Endothelial cell of umbilical vein (primary cell): Measurements from ENCODE around the gene FOXB1. TPM values are rescaled to one million over a fixed set of nuclear protein-coding genes. Genes with fewer than 3 reads are reported as not detected.

Source experiments
- BruUV-seq: library from RNA; stranded (reverse); fragments of 400-500 nt; replicated peaks from 2 replicates; lab custom pipeline; 2021; lab: Mats Ljungman, UMichigan
- CTCF ChIA-PET: fragments of 300-600, 350-600 bp; sonication (Branson Sonifier 250); formaldehyde crosslinking; loops from one replicate; lab custom pipeline; 2021; ENCODE audit warnings: antibody characterized with exemption, inconsistent platforms; lab: Charles Lee
- POLR2A ChIA-PET: fragments of 300-600, 350-600 bp; sonication (Branson Sonifier 250); formaldehyde crosslinking; loops from one replicate; lab custom pipeline; 2021; ENCODE audit warnings: antibody characterized with exemption, inconsistent platforms; lab: Charles Lee
- DNase-seq: peaks from one replicate; pipeline ENCODE4 v3.0.0-alpha.2; 2011; ENCODE audit warnings: low read depth, low spot score
- FAIRE-seq: peaks from 2 replicates; lab custom pipeline; 2011; peaks lifted over from hg19 to GRCh38; lab: Jason Lieb, UNC
- H2AFZ ChIP-seq: 2 replicates; pipeline ENCODE4 v1.6.0; 2012; ENCODE audit warnings: low read depth, low read length, control low read depth, inconsistent platforms
- H3K27ac ChIP-seq: 2 replicates; pipeline ENCODE4 v1.5.1; 2011; ENCODE audit warnings: low read depth, mild to moderate bottlenecking, control low read depth, low read length, moderate library complexity; ENCODE audit not compliant: insufficient read depth
- H3K27me3 ChIP-seq, 2 experiments: 2 replicates each; pipeline versions ENCODE4 v1.6.0 to v1.6.1; 2011; ENCODE audit warnings: low read length in 2 of 2, mixed read lengths in 1 of 2; ENCODE audit not compliant: control insufficient read depth in 2 of 2, insufficient read depth in 2 of 2
- H3K36me3 ChIP-seq, 2 experiments: 2 replicates in 1 of 2; 3 replicates in 1 of 2; pipeline ENCODE4 v1.5.1; 2011; ENCODE audit warnings: low read length in 2 of 2, mild to moderate bottlenecking in 1 of 2, moderate library complexity in 1 of 2; ENCODE audit not compliant: control insufficient read depth in 2 of 2, insufficient read depth in 2 of 2; ENCODE audit errors: extremely low read depth in 1 of 2
- H3K4me1 ChIP-seq: 3 replicates; pipeline ENCODE4 v1.5.1; 2011; ENCODE audit warnings: mild to moderate bottlenecking, low read length; ENCODE audit not compliant: control insufficient read depth, insufficient read depth; ENCODE audit errors: extremely low read depth
- H3K4me2 ChIP-seq: 2 replicates; pipeline ENCODE4 v1.6.1; 2011; ENCODE audit warnings: low read length, control low read depth, mixed read lengths; ENCODE audit not compliant: insufficient read depth
- H3K4me3 ChIP-seq, 3 experiments: fragments of 200-600 bp in 1 of 3; sonication (generic), shearing (Covaris generic) in 1 of 3; replicated peaks in 1 of 3; 2 replicates each; pipeline ENCODE4 v1.5.1; 2011 to 2016; ENCODE audit warnings: control low read depth in 3 of 3, low read length in 3 of 3, mild to moderate bottlenecking in 2 of 3, inconsistent platforms in 1 of 3, low read depth in 1 of 3, moderate library complexity in 1 of 3; ENCODE audit not compliant: insufficient read depth in 1 of 3
- H3K79me2 ChIP-seq: 2 replicates; pipeline ENCODE4 v1.6.0; 2012; ENCODE audit warnings: low read length, inconsistent platforms; ENCODE audit not compliant: control insufficient read depth, insufficient read depth
- H3K9ac ChIP-seq: replicated peaks from 2 replicates; pipeline ENCODE3; 2011; ENCODE audit warnings: low read length, control low read depth; ENCODE audit not compliant: insufficient read depth; ENCODE audit errors: extremely low read depth
- H3K9me1 ChIP-seq: replicated peaks from 3 replicates; pipeline ENCODE4 v1.6.0; 2011; ENCODE audit warnings: mild to moderate bottlenecking, low read length; ENCODE audit not compliant: control insufficient read depth, insufficient read depth; ENCODE audit errors: extremely low read depth
- H3K9me3 ChIP-seq: replicated peaks from 2 replicates; pipeline ENCODE4 v1.5.1; 2012; ENCODE audit warnings: low read length, inconsistent platforms; ENCODE audit not compliant: control insufficient read depth, insufficient read depth
- H4K20me1 ChIP-seq: replicated peaks from 2 replicates; pipeline ENCODE3; 2011; ENCODE audit warnings: mild to moderate bottlenecking, low read length; ENCODE audit not compliant: control insufficient read depth, insufficient read depth; ENCODE audit errors: extremely low read depth
- EZH2 ChIP-seq: IDR thresholded peaks from 2 replicates; pipeline ENCODE4 v1.6.1; 2012; ENCODE audit warnings: borderline replicate concordance, low read depth, mild to moderate bottlenecking, moderate library complexity, low read length, inconsistent platforms; ENCODE audit not compliant: severe bottlenecking
- FOS ChIP-seq: IDR thresholded peaks from 2 replicates; pipeline ENCODE4 v1.6.1; 2011; ENCODE audit warnings: mild to moderate bottlenecking, low read length, moderate library complexity, borderline replicate concordance; ENCODE audit not compliant: insufficient read depth
- GATA2 ChIP-seq: IDR thresholded peaks from 2 replicates; pipeline ENCODE4 v1.7.0; 2011; ENCODE audit warnings: low read depth, mild to moderate bottlenecking, moderate library complexity, mixed read lengths, low read length; ENCODE audit not compliant: insufficient read length, insufficient read depth
- JUN ChIP-seq: IDR thresholded peaks from 2 replicates; pipeline ENCODE4 v1.6.1; 2011; ENCODE audit warnings: borderline replicate concordance, low read depth; ENCODE audit not compliant: insufficient read length, insufficient read depth
- MYC ChIP-seq: IDR thresholded peaks from one replicate; pipeline ENCODE4 v1.6.1; 2011; ENCODE audit warnings: mild to moderate bottlenecking, low read depth, low read length
- POLR2A ChIP-seq: IDR thresholded peaks from 2 replicates; pipeline ENCODE4 v1.6.1; 2012; ENCODE audit warnings: low read depth, mild to moderate bottlenecking, control low read depth, low read length
- POLR2AphosphoS5 ChIP-seq: IDR thresholded peaks from 2 replicates; pipeline ENCODE4 v1.6.1; 2012; ENCODE audit warnings: low read depth, mild to moderate bottlenecking, control low read depth, low read length, moderate library complexity; ENCODE audit not compliant: insufficient read depth
- dilution Hi-C: fragments of 300-500 bp; cut with MboI; formaldehyde crosslinking; loops from one replicate; pipeline ENCODE4 v1.15.0; 2019; ENCODE audit warnings: low sequenced_read_pairs; ENCODE audit not compliant: extremely low pct_ligation_motif_present
- intact Hi-C: fragments of 100-400 bp; cut with micrococcal nuclease; formaldehyde crosslinking; loops from one replicate; pipeline ENCODE4 v1.10.0; 2022
- polyA plus RNA-seq, 4 experiments: library from polyadenylated mRNA; depleted of rRNA in 3 of 4; stranded (reverse) in 3 of 4; unstranded in 1 of 4; fragments of >200 nt; gene quantifications; 2 replicates each; pipeline versions ENCODE4 v1.2.1 to v1.2.3, GENCODE V29; 2011 to 2012; ENCODE audit warnings: missing spikeins in 1 of 4
- total RNA-seq: library from RNA; stranded (reverse); gene quantifications from 2 replicates; pipeline ENCODE4 v1.2.3, GENCODE V29; 2021
- TF ChIP-seq, protein P1 (sequence below), 2 donors: IDR thresholded peaks; 1 replicate in 1 of 2; 2 replicates in 1 of 2; pipeline ENCODE4 v1.5.1; 2011; ENCODE audit warnings: low read length in 2 of 2, mild to moderate bottlenecking in 2 of 2, moderate library complexity in 2 of 2, control low read depth in 1 of 2, inconsistent platforms in 1 of 2, low read depth in 1 of 2; ENCODE audit not compliant: insufficient read depth in 1 of 2; ENCODE audit errors: extremely low read depth in 1 of 2
- TF ChIP-seq, protein P2 (sequence below): IDR thresholded peaks from 2 replicates; pipeline ENCODE4 v1.6.1; 2011; ENCODE audit not compliant: insufficient read depth, insufficient read length

FOXB1 gene
- total and polyA plus RNA-seq, 2 donors (not counting 3 experiments of a cell fraction or from before 2014, with no cell fraction given): not detected

- H3K9me1 ChIP-seq: no peaks in the 10 kb centered on the region
- H3K9me3 ChIP-seq: no peaks in the 10 kb centered on the region
- POLR2A ChIA-PET: no interaction called here
- TF ChIP-seq JUN: no peak
- no peak for TF ChIP-seq MYC
- TF ChIP-seq POLR2AphosphoS5: no peak
- no peak overlapping the region for H3K9ac ChIP-seq
- DNase-seq (no peak), FAIRE-seq (no peak)
- H3K4me2 ChIP-seq: no peak overlapping the region
- BruUV-seq: no TSS peak
- H4K20me1 ChIP-seq: no peaks in the 10 kb centered on the region
- H3K27ac ChIP-seq: no peak overlapping the region
- CTCF ChIA-PET: no interaction called here
- no peak overlapping the region for H2AFZ ChIP-seq
- dilution Hi-C loops: no loop called here
- H3K79me2 ChIP-seq: no peaks in the 10 kb centered on the region
- H3K4me3 ChIP-seq: no peak overlapping the region
- intact Hi-C loops: no loop called here
- no peaks in the 10 kb centered on the region for H3K36me3 ChIP-seq
- no peaks in the 10 kb centered on the region for H3K4me1 ChIP-seq
- H3K27me3 ChIP-seq: peaks cover 6 to 15% of the 10 kb centered on the region in 2 experiments
Measured at GRCh38 chr15:60021589-60022378, 17.7 kb downstream of the FOXB1 start.

DNA sequence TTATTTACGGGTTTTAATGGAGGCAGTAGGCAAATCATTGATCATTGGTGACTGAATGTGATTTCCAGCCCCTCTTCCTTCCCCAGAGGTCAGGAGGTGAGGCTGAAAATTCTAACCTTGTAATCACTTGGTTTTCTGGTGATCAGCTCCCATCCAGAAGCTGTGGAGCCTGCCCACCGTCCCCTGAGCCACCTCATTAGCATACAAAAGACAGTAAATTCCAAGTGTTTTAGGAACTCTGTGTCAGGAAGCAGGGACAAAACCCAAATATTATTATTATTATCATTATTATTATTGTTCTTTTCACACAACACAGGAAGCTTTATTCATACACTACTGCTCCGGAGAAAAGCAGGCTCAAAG is 18.2 kb downstream of the FOXB1 start:
- intact Hi-C loops (no loop called here), dilution Hi-C loops (no loop called here)
- no TSS peak for BruUV-seq
- H2AFZ ChIP-seq: no peak overlapping the region
- H3K27me3 ChIP-seq: peaks cover 6 to 15% of the 10 kb centered on the region in 2 experiments
- ChIA-PET CTCF (no interaction called here), POLR2A (no interaction called here)
- FAIRE-seq: no peak
- H3K36me3 ChIP-seq: no peaks in the 10 kb centered on the region
- no peaks in the 10 kb centered on the region for H3K79me2 ChIP-seq
- TF ChIP-seq, protein P1, sequence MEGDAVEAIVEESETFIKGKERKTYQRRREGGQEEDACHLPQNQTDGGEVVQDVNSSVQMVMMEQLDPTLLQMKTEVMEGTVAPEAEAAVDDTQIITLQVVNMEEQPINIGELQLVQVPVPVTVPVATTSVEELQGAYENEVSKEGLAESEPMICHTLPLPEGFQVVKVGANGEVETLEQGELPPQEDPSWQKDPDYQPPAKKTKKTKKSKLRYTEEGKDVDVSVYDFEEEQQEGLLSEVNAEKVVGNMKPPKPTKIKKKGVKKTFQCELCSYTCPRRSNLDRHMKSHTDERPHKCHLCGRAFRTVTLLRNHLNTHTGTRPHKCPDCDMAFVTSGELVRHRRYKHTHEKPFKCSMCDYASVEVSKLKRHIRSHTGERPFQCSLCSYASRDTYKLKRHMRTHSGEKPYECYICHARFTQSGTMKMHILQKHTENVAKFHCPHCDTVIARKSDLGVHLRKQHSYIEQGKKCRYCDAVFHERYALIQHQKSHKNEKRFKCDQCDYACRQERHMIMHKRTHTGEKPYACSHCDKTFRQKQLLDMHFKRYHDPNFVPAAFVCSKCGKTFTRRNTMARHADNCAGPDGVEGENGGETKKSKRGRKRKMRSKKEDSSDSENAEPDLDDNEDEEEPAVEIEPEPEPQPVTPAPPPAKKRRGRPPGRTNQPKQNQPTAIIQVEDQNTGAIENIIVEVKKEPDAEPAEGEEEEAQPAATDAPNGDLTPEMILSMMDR (IDR thresholded peaks at IDR 0.05; ENCODE audit: extremely low read depth in 1 of 2, insufficient read depth in 1 of 2, low read depth in 1 of 2, low read length in 2 of 2): no peak
- no peak for TF ChIP-seq GATA2
- TF ChIP-seq POLR2A: no peak
- TF ChIP-seq POLR2AphosphoS5: no peak
- no peak for TF ChIP-seq EZH2
- no peak for TF ChIP-seq FOS
- no peak for TF ChIP-seq MYC
- TF ChIP-seq, protein P2, sequence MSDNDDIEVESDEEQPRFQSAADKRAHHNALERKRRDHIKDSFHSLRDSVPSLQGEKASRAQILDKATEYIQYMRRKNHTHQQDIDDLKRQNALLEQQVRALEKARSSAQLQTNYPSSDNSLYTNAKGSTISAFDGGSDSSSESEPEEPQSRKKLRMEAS: no peak
- TF ChIP-seq JUN: no peak
- no peak overlapping the region for H3K4me3 ChIP-seq
- DNase-seq: no peak
- H3K4me1 ChIP-seq: no peaks in the 10 kb centered on the region
- H3K4me2 ChIP-seq: no peak overlapping the region
- no peaks in the 10 kb centered on the region for H3K9me1 ChIP-seq
- no peaks in the 10 kb centered on the region for H3K9me3 ChIP-seq
- H3K9ac ChIP-seq: no peak overlapping the region
- no peak overlapping the region for H3K27ac ChIP-seq
- no peaks in the 10 kb centered on the region for H4K20me1 ChIP-seq
